HG03159 (cell line): Measurements from ENCODE around the gene ERCC8.
A peak's percentile ranks its signal among the peaks of the same experiment; 100 is the strongest.
"Not testable (repeated sequence)": the region's sequence is repeated elsewhere in the genome, so short reads cannot be mapped to it uniquely, and the experiment has no call there.

ENCODE experiments used
- ATAC-seq: cut with Tn5 transposase; IDR thresholded peaks from one replicate; pipeline ENCODE4 v1.9.1; 2021; ENCODE audit warnings: mild to moderate bottlenecking, moderate library complexity; ENCODE audit not compliant: unreplicated experiment

Gene ERCC8

DNA sequence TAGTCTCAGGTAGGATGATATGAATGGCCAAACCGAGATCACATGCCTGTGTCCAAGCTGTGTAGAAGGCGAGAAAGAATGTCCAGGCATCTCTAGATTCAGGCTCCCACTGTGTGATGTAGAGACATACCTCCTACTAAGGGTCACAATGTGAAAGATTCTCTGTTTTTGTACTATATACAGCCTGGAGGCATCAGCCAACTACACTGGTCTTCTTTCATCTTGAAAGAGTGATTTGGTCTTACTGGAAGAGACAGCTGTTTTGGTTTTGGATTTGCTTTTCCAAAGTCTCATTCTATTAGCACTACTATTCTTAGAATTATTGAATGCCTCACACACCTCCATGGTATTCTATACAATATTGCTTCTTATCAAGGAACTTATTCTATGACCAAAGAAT lies 26.4 kb downstream of the ERCC8 start:
- no peak for ATAC-seq

- ATAC-seq: no peak
Measured at GRCh38 chr5:60916646-60917045, 28.2 kb downstream of the ERCC8 start.

- ATAC-seq: no peak
Measured at GRCh38 chr5:60903356-60903755, 41.5 kb downstream of the ERCC8 start.

DNA sequence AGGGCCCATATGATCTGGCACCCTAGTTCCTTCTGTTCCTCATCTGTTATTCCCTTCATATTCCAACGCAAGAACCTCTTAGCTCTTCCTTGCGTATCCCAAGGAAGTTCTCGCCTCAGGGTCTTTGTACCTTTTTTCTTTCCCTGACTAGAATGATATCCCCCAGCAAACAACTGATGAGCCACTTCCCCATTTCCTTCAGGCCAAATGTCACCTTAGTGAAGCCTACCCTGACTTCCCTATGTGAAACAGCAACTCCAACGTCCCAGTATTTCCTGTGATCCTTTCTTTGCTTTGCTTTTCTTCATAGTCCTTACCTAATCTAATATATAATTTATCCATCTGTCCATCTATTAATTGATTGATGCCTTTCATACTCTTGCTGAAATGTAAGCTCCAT lies 47.9 kb downstream of the ERCC8 start:
- no peak for ATAC-seq

- no peak for ATAC-seq
Measured at GRCh38 chr5:60893521-60893920, 51.3 kb downstream of the ERCC8 start.

- ATAC-seq: no peak
Measured at GRCh38 chr5:60891667-60892066, 53.2 kb downstream of the ERCC8 start.

DNA sequence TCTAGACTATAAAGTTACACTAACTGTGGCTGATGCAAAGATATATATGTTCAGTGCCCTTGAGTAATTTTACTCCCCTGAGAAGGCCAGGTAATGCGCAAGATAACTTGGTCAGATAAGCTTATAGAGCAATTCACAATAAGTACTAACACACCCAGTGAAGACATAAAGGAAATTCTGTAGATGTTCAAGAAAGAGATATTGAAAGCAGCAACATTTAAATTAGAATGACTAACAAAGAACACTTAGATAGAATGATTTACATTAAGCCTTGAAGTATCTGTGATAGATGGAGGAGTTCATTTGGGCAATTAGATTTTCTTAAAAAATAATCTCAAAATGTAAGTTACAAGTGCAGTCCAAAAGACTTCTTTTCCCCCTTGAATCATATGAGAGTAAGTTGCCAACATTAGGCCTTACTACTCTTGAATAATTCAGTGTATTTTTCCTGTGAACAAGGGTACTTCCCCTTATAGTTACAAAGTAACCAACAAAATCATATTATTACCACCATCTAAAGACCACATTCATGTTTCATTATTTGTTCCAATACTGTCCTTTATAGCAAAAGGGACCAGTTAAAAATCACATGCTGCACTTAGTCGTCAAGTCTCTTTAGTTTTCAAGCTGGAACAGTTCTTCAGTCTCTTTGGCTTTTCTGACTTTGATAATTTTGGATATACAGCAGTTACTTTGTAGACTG lies 56.4 kb downstream of the ERCC8 start:
- ATAC-seq: peak; percentile 80

DNA sequence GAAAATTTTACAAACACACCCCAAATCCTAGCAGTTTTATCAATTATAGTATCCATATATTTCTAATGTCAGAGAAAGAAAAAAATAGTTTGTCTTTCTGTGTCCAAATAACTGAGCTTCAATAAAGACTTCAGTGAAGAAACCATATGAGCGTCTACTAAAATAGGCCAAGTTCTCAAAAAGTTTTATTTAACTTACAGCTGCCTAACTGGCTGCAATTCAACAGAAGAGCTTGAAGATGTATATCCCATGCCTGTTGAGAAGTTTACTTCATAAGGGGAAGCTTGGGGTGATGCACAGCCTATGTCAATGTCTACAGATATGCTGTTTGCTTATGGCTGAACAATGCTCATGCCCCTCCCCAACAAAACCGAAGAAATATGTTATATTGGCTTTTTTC lies 57.1 kb downstream of the ERCC8 start:
- no peak for ATAC-seq

DNA sequence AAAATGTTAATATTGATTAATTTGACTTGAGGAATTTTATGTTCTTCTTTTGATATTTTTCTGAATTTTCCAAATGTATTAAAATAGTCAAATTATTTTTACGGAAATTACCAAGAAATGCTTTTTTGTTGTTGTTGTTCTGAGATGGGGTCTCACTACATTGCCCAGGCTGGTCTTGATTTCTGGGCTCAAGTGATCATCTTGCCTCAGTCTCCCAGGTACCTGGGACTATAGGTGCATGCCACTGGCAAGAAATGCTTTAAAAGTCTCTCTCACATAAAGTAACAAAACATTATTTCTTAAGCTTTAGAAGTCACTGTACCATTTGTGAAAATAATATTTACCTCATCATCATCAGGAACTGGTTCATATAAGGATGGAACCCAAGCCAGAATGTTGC lies 57.8 kb downstream of the ERCC8 start:
- ATAC-seq: no peak

DNA sequence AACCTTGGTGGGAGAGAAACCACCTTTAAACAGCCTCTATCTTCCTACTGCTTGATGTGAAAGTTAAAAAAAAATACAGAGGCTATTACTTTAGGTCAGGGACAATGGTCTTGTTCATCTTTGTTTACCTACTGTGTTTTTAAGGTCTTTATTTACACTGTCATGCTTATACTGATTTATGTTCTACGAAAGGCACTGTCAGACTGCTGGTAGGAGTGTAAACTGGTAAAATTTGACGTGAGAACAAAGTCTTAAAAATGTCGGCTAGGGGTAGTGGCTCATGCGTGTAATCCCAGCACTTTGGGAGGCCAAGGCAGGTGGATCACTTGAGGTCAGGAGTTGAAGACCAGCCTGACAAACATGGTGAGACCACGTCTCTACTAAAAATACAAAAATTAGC lies 58.7 kb downstream of the ERCC8 start:
- ATAC-seq: no peak

DNA sequence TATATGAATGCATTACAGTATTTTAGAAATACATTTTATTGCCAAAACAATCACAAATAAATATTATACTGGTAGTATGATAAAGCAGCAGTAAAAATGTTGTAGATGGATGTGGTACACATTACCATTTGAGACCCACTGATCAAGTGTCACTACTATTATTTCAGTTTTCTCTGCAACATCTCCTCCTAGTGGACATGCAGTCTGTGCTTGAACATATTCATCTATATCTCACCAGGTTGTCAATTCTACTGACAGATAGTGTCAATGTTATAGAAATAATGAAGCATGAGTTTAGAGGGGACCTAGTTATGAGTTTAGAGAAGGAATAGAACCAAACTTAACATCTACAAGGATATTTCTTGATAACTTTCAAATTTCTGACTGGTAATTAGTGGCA lies 61.6 kb downstream of the ERCC8 start:
- ATAC-seq: no peak

DNA sequence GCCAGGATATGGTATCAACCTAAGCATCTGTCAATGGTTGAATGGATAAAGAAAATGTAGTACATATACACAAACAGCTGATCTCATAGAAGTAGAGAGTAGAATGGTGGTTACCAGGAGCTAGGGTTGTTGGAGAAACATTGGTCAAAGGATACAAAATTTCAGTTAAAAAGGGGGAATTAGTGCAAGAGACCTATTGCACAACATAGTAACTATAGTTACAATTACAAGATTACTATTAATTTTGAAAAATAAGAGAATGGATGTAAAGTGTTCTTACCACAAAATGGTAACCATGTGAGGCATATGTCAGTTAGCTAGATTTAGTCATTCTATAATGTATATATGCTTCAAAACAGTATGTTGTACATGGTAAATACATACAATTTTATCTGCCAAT lies 72.0 kb downstream of the ERCC8 start:
- no peak for ATAC-seq

DNA sequence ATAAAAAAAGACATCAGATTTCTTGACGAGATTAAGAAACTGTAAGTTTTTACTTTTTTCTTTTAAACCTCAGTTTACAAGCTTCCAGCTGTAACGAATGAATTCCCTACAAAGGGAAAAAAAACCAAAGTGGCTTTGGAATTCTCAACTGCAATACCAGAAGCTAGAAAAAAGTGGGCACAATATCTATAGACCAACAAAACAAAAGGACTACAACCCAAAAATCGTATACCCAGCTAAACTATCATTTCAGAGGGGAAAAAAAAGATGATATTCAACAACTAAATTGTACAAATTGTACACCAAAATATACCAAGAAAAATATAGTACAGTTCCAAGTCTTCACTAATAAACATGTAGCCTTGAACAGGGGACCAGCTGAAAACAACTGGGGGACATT lies 74.0 kb downstream of the ERCC8 start:
- no peak for ATAC-seq

GRCh38 chr5:60860572-60860971 lies 84.3 kb downstream of the ERCC8 start:
- ATAC-seq: not testable (repeated sequence)

- ATAC-seq: no peak
Measured at GRCh38 chr5:60856066-60856465, 88.8 kb downstream of the ERCC8 start.

GRCh38 chr5:60852940-60853339 lies 91.9 kb downstream of the ERCC8 start:
- ATAC-seq: no peak

DNA sequence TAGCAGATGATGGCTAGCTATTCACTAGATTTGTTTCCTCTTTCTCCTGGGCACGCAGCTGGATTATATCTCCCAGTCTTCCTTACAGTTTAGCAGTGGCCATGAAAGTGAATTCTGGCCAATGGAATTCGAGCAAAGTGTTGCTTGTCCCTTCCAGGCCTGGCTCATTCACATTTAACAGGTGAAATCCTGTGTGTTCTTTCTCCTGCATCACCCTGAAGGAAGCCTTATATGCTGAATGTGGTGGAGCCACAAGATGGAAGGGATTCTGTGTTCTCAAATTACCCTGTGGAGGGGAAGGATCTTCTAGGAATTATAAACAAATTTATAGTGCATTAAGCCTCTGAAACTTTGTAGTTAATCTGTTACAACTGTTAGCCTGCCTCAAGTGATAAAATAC lies 92.6 kb downstream of the ERCC8 start:
- ATAC-seq: no peak

DNA sequence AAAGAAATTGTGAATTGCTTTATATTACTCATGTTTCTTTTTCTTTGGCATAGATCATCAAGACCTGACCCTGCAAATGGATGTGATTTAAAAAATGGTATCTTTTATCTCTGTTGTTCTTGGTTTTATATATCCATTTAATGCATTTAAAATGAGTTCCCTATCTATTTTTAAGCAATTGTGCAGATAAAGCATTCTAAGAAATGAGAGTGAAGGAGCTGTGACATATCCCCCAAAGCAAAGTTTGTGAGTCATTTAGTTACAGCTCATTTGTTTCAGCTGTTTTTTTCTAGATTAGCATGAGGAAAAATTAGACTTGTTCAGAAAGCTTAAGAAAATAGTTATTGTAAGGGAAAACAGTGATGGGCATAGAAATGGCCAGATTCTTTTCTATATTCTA lies 93.2 kb downstream of the ERCC8 start:
- no peak for ATAC-seq

- no peak for ATAC-seq
Measured at GRCh38 chr5:60846298-60846697, 98.6 kb downstream of the ERCC8 start.

DNA sequence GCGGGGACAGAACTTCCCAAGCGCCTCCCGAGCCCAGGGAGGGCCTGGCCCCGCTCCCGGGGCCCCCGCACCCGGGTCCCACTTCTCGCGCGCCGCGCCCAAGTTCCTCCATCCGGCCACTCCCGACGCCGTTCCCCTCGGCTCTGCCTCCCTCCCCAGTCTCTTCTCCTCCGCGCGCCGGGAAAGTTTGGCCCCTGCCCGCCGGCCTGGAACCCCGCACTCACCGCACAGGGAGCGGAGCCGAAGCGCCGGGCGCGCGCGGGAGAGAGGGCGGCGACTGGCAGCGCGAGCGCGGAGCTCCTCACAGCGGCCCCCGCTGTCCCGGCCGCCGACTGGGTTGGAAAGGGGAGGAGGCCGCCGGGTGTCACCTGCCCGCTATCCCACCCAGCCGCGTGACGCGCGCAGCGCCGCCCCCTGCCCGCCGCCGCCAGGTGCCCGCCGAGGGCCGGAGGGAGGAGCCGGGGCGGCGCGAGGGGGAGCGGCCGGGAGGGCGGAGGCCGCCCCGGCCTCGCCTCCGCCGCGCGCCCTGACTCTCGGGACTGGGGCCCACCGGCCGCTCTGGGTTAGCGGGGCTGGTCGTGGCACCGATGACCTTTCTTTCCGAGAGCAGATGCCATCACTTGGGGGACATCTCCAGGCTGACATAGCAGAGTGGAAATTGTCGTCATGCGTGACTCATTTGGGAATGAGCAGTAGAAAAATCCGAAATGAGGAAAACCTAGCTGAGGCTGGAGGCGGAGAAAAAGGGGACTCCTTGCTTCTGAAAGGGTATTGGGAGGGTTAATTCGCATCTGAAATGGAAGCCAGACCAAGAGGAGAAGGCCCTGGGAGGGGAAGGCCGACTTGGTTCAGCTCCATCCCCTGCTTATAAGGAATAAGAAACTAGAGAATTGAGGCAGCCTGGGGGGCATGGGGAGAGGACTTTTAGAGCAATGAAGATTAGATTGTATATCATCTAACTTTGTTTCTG lies 100.6 kb downstream of the ERCC8 start, which contains the start of gene ELOVL7:
ELOVL7 (minus strand) TSS at position 334 of the 970 bp plus-strand sequence. CDS start 56,872 bp downstream, outside the sequence.
- peak; percentile 94 for ATAC-seq

DNA sequence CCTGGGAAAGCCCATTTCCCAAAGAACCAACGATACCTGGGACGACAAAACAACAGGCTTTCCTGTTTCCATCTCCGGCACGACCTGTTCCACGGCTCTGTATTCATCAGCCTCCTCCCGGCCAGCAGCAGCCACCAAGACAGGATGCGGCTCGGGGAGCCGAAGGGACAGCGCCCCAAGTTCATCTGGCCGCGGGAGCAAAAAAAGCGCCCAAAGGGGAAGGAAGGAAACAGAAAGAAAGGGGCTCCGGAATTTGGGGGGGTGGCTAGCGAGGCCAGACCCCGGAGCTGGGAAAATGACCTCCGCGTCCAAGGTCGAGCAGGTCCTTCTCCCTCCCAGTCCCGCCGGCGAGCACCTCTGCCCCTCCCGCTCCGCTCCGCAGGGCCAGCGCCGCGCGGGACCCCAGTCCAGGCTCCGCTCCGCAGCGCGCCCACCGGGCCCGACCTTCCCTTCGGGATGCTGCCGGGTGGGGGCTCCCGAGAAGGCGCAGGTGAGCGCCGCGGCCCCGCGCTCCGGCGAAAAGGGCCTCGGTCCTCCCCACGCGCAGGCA lies 101.4 kb downstream of the ERCC8 start:
- ATAC-seq: peak; percentile 20
